Measurements from ENCODE around the gene CHD2.

Gene CHD2

GRCh38 chr15:93066224-93066681 is 166.1 kb downstream of the CHD2 start:
- Histone ChIP-seq H3K9me3 (ENCODE audit: low read length) (no peaks in the 10 kb centered on the region), H3K79me2 (ENCODE audit: insufficient read depth, low read length) (no peaks in the 10 kb centered on the region), H2AFZ (ENCODE audit: low read length) (no peak overlapping the region), H3F3A (ENCODE audit: insufficient read depth, low read length) (no peaks in the 10 kb centered on the region), H3K27ac (ENCODE audit: low read depth, low read length, poor library complexity, severe bottlenecking) (no peak overlapping the region), H3K36me3 (ENCODE audit: insufficient read depth, low read length) (no peaks in the 10 kb centered on the region), H3K27me3 (ENCODE audit: insufficient read depth, low read length) (peaks cover 16% of the 10 kb centered on the region; the same call in 1 of the 2 replicates), H3K9me2 (ENCODE audit: low read depth, low read length) (no peaks in the 10 kb centered on the region), H3K4me2 (ENCODE audit: low read length) (no peak overlapping the region), H3K4me1 (ENCODE audit: insufficient read depth, low read length, severe bottlenecking) (no peaks in the 10 kb centered on the region), H3K4me3 (ENCODE audit: low read depth, low read length, poor library complexity, severe bottlenecking) (no peak overlapping the region), H4K20me1 (ENCODE audit: insufficient read depth, low read length) (no peaks in the 10 kb centered on the region), H3K9ac (ENCODE audit: low read length) (no peak overlapping the region)
- TF ChIP-seq CTCF (IDR thresholded peaks at IDR 0.05; ENCODE audit: low read length) (no peak), EZH2 (IDR thresholded peaks at IDR 0.05; ENCODE audit: borderline replicate concordance, low read length) (no peak)

GRCh38 chr15:93066834-93067648 is 166.9 kb downstream of the CHD2 start:
- Histone ChIP-seq H3K36me3 (ENCODE audit: insufficient read depth, low read length) (no peaks in the 10 kb centered on the region), H3K27ac (ENCODE audit: low read depth, low read length, poor library complexity, severe bottlenecking) (no peak overlapping the region), H2AFZ (ENCODE audit: low read length) (no peak overlapping the region), H3F3A (ENCODE audit: insufficient read depth, low read length) (no peaks in the 10 kb centered on the region), H3K9ac (ENCODE audit: low read length) (no peak overlapping the region), H4K20me1 (ENCODE audit: insufficient read depth, low read length) (no peaks in the 10 kb centered on the region), H3K4me3 (ENCODE audit: low read depth, low read length, poor library complexity, severe bottlenecking) (no peak overlapping the region), H3K79me2 (ENCODE audit: insufficient read depth, low read length) (no peaks in the 10 kb centered on the region), H3K4me2 (ENCODE audit: low read length) (no peak overlapping the region), H3K9me2 (ENCODE audit: low read depth, low read length) (no peaks in the 10 kb centered on the region), H3K9me3 (ENCODE audit: low read length) (no peaks in the 10 kb centered on the region), H3K4me1 (ENCODE audit: insufficient read depth, low read length, severe bottlenecking) (no peaks in the 10 kb centered on the region), H3K27me3 (ENCODE audit: insufficient read depth, low read length) (peaks cover 16% of the 10 kb centered on the region; the same call in 1 of the 2 replicates)
- TF ChIP-seq EZH2 (IDR thresholded peaks at IDR 0.05; ENCODE audit: borderline replicate concordance, low read length): no peak
- no peak for TF ChIP-seq CTCF (IDR thresholded peaks at IDR 0.05; ENCODE audit: low read length)

DNA sequence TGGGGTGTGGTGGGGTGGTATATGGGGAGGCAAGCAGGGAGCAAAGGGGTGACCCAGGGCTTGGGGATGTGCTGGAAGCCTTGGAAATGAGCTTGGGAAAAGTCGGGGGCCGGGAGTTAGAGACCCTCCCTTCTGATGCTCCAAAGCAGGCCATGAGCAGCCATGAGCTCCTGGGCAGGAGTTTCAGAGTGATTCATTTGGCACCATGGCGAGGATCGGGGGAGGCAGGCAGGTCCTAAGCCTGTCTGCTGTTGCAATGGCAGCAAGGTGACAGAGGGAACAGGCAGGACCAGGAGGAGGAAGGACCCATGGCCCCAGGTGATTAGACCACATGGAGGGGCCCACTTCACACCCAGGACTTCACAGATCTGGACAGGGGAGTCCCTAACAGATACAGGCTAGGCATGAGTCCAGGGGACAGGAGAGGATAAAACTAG is 167.5 kb downstream of the CHD2 start:
- Histone ChIP-seq H3K9me2 (ENCODE audit: low read depth, low read length) (no peaks in the 10 kb centered on the region), H3K27ac (ENCODE audit: low read depth, low read length, poor library complexity, severe bottlenecking) (no peak overlapping the region), H3K9me3 (ENCODE audit: low read length) (no peaks in the 10 kb centered on the region), H3F3A (ENCODE audit: insufficient read depth, low read length) (no peaks in the 10 kb centered on the region), H3K4me1 (ENCODE audit: insufficient read depth, low read length, severe bottlenecking) (no peaks in the 10 kb centered on the region), H3K27me3 (ENCODE audit: insufficient read depth, low read length) (peaks cover 16% of the 10 kb centered on the region; the same call in 1 of the 2 replicates), H4K20me1 (ENCODE audit: insufficient read depth, low read length) (no peaks in the 10 kb centered on the region), H3K9ac (ENCODE audit: low read length) (no peak overlapping the region), H3K36me3 (ENCODE audit: insufficient read depth, low read length) (no peaks in the 10 kb centered on the region), H3K79me2 (ENCODE audit: insufficient read depth, low read length) (no peaks in the 10 kb centered on the region), H3K4me3 (ENCODE audit: low read depth, low read length, poor library complexity, severe bottlenecking) (no peak overlapping the region), H3K4me2 (ENCODE audit: low read length) (no peak overlapping the region), H2AFZ (ENCODE audit: low read length) (no peak overlapping the region)
- no peak for TF ChIP-seq EZH2 (IDR thresholded peaks at IDR 0.05; ENCODE audit: borderline replicate concordance, low read length)
- no peak for TF ChIP-seq CTCF (IDR thresholded peaks at IDR 0.05; ENCODE audit: low read length)

Data from OCI-LY1 (cell line).